HG02884 (cell line): ENCODE measurements around the gene GHR.
A peak's percentile ranks its signal among the peaks of the same experiment; 100 is the strongest.

Experiments used
- ATAC-seq: cut with Tn5 transposase; IDR thresholded peaks from one replicate; pipeline ENCODE4 v1.9.1; 2021; ENCODE audit warnings: mild to moderate bottlenecking, moderate library complexity; ENCODE audit not compliant: unreplicated experiment

The GHR gene

DNA sequence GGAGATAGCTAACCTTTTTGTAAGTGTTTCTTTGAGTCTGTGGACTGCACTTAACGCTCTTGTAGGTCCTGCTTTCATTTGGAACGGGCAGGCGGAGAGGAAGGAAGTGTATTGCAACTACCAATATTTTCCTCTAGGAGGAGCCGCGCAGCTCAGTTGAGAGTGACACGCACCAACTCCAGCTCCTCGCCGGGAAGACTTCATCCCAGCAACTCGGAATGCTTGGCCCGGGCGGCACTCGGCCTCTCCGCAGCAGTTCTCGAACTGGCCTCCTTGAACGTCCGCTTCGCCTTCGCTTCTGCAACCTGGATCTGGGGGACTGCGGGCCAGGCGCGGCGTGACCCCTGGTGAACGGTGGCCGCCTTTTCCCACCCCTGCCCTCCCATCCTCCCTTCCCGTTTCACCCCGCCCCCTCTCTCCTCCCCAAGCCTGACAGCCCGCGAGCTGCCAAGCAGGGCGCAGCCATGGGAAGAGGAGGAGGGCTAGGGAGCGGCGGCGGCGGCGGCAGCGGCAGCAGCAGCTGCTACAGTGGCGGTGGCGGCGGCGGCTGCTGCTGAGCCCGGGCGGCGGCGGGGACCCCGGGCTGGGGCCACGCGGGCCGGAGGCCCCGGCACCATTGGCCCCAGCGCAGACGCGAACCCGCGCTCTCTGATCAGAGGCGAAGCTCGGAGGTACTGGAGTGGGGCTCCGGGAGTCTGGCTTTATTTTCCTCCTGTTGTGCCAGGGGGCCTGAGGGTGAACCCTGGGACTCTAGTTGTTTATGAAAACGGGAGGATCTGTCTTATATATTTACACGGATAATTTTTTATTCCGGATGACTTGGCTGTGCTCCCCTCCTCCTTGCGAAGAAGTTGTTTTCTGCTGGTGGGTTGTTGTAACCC is at the start of gene GHR:
GHR (plus strand) TSS at position 155 of the 881 bp plus-strand sequence. CDS start 142,436 bp downstream, outside the sequence.
- ATAC-seq, result peak; percentile 88

DNA sequence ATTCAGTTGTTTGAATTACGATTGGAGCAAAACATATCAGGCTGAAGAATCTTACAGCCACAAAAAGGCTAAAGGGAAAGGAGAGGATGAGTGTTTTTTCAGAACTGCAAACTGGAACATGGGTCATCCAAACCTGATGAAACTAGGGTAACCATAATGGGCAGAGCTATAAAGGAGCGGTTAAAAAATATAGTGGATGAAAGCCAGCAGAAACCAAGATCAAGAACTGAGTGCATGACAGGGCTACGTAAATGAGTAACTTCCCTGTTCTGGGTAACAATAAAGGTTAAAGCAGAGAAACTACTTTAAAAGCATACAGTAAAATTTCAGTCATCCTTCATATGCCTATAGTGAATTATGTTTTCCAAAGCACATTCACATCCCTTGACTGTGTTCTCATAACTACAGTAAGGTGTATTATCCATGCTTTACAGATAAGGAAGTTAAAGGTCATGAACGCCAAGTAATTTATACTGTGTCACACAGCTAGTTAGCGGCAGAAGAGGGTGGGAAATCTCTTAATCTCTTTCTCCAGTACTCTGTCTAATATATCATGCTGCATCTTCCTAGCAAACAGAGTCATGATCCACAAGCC is 48.5 kb upstream of the GHR start:
- no peak for ATAC-seq

DNA sequence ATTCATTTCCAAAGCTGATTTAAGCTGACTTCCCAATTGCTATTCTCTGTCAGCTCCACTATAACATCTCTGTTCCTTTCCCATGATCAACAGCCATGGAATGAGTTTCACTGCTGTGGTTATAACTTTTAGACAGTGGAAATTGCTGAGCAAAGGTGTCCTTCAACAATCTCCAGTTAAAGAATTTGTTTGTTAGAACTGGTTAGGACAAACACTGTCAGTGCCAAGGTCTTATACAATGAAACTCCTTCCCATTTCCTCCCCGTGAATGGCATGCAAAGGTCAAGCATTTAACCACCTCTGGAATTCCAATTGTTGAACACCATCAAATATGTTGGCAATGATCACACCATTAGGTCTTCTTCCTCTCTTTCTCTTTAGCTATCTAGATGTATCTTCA is 45.7 kb upstream of the GHR start:
- no peak for ATAC-seq

DNA sequence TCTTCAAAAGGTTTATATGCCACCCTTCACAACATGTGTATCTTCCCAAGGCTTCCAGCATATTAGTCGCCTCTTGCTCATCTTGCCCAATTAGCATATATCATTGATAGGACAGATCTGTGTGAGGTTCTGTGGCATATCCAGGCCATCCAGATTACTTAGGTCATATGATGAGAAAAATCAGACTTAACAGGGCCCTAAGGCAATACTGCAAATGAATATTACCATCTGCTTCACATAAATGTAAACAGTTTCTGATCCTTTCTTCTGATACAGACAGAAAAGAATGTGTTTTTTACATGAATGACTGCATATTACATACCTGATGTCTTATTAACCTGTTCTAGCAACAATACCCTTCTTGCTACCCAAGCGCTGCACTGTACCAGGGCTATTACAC is 41.3 kb upstream of the GHR start:
- no peak for ATAC-seq

DNA sequence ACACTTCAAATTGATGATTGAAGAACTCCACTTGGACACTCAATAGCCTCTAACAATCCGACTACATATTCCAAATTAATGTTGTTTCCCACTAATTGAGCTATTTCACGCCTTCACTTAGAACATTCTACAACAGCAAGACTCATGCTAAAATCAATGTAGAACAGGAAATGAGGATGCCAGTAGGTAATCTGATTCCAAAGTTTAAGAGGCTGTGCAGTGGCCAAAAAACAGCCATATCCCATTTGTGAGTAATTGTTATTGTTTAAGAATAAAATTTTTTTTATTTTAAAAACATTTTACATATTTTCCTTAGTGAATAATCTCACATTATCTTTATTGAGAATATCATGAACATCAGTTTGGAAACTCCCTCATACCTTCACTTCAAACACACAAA is 35.7 kb upstream of the GHR start:
- ATAC-seq, result no peak

DNA sequence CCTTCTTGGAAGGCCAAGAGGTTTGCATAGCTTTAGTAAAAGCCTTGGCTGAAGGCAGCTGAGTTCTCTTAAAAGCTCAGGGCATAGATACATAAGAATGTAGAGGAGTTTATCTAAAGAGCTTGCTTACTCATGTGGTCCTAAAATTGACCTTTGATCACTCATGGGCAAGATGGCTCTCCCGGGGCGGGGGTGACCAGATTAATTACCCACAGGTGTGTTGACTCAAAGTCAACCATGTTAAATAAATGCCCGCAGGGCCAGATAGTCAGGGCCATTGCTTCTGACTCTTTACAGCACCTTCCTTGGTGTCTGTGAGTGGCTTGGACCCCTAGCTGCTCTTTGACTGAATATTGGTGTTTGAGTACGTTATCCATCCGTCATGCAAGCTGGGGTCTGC is 33.1 kb upstream of the GHR start:
- ATAC-seq, result no peak

DNA sequence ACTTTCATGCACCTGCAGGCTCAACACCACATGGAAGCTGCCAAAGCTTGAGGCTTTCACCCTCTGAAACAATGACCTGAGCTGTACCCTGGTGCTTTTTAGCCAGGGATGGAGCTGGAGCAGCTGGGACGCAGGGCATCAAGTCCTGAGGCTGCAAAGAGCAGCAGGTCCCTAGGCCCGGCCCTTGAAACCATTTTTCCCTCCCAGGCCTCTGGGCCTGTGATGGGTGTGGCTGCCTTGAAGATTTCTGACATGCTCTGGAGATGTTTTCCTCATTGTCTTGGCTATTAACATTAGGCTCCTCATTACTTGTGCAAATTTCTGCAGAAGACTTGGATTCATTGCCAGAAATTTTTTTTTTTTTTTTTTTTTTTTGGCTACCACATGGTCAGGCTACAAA is 30.3 kb upstream of the GHR start:
- no peak for ATAC-seq

DNA sequence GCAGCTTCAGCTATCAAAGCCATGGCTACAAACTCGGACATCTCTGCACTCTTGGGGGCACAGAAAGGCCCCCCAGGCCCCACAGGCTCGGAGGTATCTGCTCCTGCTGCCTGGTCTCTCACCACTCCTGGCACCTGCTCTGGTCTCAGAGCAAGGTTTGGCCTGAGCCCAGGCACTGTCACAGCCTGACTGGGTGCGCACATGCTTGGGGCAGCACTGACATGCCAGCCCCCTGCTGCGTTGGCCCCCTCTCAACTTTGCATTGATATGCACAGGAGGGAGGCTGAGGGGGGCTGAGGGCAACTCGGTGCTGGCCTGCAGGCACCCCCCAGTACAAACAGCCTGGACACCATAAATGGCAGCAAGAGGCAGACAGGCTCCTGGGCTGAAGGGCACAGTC is 27.1 kb upstream of the GHR start:
- ATAC-seq, result no peak

DNA sequence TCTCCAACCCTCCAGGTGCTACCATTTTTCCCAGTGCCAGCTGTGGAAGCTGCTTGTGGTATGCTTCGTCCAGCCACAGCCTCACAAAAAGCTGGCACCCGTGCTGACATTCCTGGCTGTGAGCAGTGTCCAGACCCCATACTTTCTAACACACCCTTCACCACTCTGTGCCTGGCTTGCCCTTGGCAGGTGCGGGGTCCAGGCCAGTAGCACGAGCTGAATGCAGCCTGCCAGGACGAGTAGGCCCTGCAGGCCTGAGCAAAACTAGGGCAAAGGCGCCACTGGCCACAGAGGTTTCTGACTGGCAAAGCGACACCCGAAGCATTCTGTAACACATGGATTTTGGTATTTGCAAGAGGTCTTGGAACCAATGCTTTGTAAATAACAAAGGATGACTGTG is 26.0 kb upstream of the GHR start:
- ATAC-seq, result no peak

DNA sequence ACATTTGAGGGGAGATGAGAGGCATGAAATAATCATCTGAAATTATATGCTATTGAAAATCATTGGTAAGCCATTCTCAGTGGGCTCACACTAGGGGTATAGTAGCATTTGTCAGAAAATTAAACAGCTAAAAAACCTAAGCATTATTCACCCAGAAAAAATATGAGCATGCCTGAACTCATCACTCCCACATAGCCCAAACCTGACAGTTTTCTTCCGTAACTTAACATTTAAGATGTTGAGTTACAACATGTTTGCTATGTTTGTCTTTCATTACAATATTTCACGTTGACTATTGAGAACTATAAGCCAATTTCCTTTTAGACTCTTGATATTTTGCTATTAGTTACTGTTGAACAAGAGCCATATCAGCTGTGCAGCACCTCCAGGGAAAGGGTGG is 23.5 kb upstream of the GHR start:
- no peak for ATAC-seq

DNA sequence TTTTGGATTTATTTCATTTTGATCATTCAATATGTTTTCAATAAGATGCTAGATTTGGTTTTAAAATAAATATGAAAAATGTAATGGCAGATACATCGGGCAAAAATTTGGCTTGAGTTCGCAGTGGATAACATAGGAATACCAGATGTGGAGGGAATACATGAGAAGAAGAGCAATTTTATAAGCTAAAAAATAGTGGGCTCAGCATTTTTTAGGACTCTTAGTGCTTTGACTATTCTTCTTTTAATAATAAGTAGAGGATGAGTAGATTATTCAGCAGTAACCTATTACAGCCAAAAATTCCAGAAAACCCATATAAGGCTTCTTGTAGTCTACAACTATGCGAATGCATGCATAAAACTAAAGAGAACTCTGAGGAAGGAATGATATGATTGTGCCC is 22.8 kb upstream of the GHR start:
- ATAC-seq, result no peak

DNA sequence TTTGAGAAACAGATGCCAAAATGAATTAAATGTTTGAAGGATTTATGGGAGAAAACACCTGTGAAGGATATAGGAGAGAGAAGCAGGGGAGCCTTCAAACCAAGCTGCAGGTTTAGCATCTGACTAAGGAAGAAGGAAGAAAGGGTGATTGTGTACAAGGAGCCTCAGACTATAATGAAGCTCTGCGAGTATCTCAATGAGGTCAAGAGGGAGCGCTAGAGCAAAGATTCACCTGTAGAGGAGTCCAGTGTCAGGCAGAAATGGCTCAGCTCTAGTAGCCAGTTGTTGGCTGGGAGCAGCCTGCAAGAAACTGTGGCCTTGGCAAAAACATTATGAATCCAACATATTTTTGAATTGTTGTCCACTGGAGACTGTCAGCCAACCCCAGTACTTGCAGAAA is 20.0 kb upstream of the GHR start:
- no peak for ATAC-seq

DNA sequence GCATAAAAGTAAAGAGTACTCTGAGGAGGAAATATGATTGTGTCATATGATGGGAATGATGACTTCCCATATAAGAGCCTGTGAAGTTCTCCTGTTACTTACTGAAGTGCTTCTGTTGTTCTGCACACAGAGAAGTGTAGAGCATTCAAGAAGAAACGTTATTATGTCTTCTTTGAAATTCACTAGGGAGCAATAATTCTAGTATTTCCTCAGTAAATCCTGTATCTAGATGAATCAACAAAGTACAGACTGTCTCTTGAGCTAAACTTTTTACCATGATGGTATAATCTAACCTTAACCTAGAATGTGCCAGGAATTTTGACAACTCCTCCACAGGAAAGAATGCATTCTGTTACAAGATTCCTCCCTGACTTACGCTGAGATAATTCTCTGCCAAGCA is 18.9 kb upstream of the GHR start:
- no peak for ATAC-seq

DNA sequence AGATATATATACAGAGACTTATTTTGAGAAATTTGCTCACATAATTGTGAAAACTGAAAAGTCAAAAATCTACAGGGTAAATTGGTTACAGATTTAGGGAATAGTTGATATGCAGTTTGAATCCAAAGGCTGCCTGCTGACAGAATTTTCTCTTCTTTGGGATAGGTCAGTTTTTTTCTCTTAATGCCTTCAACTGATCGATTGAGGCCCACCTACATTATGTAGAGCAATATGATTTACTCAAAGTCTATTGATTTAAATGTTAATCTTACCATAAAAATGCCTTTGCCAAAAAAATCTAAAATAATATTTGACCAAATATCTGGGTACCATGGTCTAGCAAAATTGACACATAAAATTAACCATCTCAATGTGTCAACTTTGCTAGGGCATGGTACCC is 3.9 kb upstream of the GHR start:
- no peak for ATAC-seq

DNA sequence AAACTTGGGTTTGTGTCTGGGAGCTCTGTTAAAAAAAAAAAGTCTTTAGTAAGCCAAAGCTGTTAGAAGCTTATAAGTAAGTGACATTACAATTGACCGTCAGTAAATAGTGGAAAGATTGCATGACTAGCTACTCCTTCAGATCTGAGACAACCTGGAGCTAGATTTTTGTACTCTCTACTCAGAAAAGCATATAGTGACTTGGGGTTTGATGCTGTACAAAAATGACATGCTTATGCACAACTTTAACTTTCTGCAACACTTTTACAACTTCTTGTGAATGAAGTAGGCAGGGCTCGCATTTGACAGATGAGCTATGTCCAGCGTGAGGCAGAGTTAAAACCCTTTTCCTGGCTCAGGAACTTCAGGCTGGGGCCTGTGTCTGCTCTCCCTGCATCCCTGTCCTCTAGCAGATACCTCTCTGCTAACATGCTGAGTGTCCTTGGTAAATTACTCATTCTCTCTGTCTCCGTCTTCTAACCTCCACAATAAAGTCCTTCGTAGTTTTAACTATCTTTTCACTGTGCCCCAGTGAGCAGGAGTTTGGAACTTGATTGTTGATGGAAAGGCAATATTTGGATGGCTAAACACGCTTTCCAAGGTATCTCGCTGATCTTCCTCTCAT is 471 bp upstream of the GHR start:
- ATAC-seq, result no peak

DNA sequence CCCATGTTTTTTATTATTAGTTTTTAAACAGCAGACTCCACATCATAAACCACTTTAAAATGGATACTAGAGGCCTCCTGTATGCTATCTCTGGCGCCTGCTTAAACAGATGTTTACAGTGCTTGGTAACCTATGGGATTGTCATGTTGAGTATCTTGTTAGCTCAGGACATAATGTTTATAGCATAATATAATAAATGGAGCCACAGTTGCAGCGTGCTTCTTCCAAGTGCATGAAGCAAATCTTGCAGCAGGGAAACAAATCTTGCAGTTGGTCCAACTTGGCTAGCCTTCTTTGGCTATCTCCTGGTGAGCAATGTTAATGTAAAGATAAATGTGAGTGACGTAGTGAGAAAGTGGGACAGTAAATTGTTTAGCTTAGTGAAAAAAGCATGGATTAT is 2.8 kb downstream of the GHR start:
- no peak for ATAC-seq

DNA sequence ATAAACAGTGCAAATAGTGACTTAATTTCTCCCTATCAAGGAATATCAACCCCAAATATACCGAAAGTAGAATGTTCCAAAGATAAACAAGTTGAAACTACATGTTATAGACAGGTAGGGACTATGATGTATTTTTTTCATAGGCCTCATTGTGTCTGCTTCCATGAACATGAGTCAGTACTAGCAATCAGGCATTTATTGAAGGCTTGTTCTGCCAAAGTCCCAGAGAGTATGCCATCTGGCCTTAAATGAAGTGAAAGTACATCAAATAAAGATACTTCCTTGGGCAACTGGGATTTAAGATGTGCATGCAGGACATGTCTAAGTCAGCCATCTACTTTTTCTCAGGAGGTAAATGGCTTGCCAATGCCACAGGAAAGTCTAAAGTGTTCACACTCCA is 6.5 kb downstream of the GHR start:
- no peak for ATAC-seq

DNA sequence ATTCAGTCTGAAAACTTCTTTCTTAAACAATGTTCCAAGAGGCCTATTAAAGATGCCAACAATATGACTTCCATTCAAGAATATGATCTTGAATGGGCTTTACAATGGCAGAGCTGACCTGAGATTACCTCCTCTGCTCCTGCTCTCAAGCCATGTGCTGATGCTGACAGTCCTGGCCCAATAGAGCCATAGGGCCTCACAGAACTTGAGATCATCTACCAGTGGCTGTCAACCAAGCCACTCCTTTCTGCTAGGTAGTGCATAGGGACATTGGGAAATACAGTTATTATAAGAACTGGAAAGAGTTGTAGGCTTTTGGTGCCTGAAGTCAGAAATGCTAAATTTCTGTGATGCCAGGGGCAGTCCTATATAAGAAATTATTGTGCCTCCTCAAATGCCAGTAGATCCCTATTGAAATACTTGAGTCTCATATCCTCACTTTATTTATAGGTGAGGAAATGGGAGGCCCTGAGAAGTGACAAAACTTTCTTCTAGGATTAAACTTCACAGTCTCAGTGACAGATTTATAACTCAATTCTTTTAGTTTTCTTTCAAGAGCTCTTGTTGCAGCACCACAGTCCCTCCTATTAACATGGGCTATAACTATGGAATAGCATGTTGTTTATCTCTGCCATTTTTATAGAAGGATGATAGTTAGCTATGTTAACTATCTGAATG is 10.9 kb downstream of the GHR start:
- ATAC-seq, result no peak

DNA sequence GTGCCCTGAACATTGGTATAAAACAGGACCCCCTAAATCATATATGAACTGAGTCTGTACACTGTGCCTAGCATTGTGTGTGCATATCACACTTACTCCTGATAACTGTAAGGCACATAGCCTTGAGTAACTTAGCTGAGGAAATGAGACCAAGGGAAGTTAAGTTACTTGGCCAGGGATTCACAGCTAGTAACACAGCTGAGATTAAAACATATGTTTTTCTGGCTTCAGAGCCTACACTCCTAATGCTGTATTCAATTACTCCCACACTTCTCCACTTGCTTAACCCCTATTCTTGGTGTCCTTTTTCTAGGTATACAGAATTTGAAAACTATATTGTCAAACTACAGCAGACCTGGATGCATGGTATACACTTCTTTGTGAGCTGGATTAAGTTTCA is 12.8 kb downstream of the GHR start:
- ATAC-seq, result no peak

DNA sequence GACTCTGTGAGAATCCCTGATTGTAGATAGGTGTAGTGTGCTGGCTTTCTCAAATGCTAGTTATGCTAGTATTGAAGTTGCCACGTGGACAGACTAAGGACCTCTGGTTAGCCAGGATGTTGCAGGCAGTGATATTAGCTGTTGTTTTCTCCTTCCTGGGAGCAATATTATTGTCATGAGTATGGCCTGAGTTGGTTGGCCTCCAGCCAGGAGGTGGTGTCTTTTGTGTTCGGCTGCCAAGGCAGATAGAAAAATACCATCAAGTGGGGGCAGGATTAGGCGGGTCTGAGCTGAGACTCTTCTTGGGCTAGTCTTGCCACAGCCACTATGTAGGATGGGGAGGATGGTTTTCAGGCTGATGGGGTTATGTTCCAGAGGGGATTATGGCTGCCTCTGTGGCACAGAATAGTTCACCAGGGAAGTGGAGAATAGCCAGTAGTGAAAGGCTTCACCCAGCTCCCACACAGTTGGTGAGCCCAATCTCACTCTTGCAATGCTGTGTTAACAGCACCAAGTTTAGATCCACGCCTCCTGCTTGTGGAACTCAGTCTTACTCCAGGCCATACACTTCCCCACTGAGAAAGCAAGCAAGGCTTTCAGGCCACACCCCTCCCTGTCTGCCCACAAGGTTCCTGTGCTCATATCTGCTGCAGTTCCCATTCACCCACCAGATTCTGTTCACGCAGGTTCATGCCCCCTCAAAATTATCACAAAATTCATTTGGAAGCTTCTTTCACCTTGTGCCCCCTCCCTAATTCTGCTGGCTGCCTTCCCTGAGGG is 31.2 kb downstream of the GHR start:
- no peak for ATAC-seq

DNA sequence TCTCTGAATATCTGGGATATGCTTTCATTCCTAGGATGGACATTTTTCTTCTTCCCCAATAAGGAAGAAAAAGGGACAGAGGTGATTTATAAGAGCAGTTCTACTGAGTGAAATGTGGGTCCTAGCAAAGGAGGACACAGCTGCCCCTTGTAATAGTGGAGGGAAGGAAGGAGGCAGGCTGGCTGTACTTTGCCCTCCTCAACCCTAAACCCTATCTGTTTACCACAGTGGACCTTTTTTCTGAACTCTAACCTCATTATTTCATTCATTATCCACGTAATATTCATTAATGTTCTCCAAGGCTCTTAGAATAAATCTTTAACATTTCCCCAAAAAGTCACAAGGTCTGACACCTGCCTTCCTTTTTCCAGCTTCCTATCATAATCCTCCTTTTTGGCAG is 37.8 kb downstream of the GHR start:
- no peak for ATAC-seq
